Muscle layer of duodenum (tissue), 2 donors: Measurements from ENCODE around the gene GIMAP4.
"Not testable (repeated sequence)": the region's sequence is repeated elsewhere in the genome, so short reads cannot be mapped to it uniquely, and the experiment has no call there.

ENCODE experiments used
- H3K27ac ChIP-seq: one replicate; pipeline ENCODE4 v1.7.0; 2013; ENCODE audit warnings: mild to moderate bottlenecking, low read length
- H3K27me3 ChIP-seq: one replicate; pipeline ENCODE4 v1.7.0; 2013; ENCODE audit warnings: low read depth, mild to moderate bottlenecking, control low read depth, low read length
- H3K36me3 ChIP-seq, 2 donors: one replicate each; pipeline ENCODE4 v1.7.0; 2013; ENCODE audit warnings: low read length in 2 of 2, control low read depth in 1 of 2, mild to moderate bottlenecking in 1 of 2; ENCODE audit not compliant: insufficient read depth in 2 of 2, control insufficient read depth in 1 of 2
- H3K4me1 ChIP-seq, 2 donors: one replicate each; pipeline ENCODE4 v1.7.0; 2013; ENCODE audit warnings: low read length in 2 of 2, mild to moderate bottlenecking in 2 of 2, control low read depth in 1 of 2, moderate library complexity in 1 of 2; ENCODE audit not compliant: insufficient read depth in 2 of 2, control insufficient read depth in 1 of 2
- H3K4me3 ChIP-seq, 2 donors: one replicate each; pipeline ENCODE4 v1.7.0; 2013; ENCODE audit warnings: low read length in 2 of 2, low read depth in 1 of 2, mild to moderate bottlenecking in 1 of 2
- H3K9me3 ChIP-seq, 2 donors: one replicate each; pipeline ENCODE4 v1.7.0; 2013; ENCODE audit warnings: low read length in 2 of 2, control low read depth in 1 of 2, mild to moderate bottlenecking in 1 of 2; ENCODE audit not compliant: control insufficient read depth in 1 of 2
- donor health status: healthy.

The GIMAP4 gene

GRCh38 chr7:150580638-150581394 is 13.6 kb downstream of the GIMAP4 start:
- Histone ChIP-seq H3K36me3 (no peaks in the 10 kb centered on the region), H3K27ac (no peak overlapping the region), H3K4me1 (no peaks in the 10 kb centered on the region)

GRCh38 chr7:150585199-150585598 is 18.0 kb downstream of the GIMAP4 start:
- Histone ChIP-seq H3K36me3 (no peaks in the 10 kb centered on the region), H3K27ac (no peak overlapping the region), H3K9me3 (peaks cover 0 to 7% of the 10 kb centered on the region in 2 donors), H3K27me3 (no peaks in the 10 kb centered on the region), H3K4me1 (peaks cover 0 to 5% of the 10 kb centered on the region in 2 donors), H3K4me3 (no peak overlapping the region)

More at GRCh38 chr7:150580638-150581394, 13.6 kb downstream of the GIMAP4 start:
- no peak overlapping the region for H3K4me3 ChIP-seq
- peaks cover 0 to 7% of the 10 kb centered on the region in 2 donors for H3K9me3 ChIP-seq
- H3K27me3 ChIP-seq, result no peaks in the 10 kb centered on the region

- Histone ChIP-seq H3K4me1 (peaks cover 0 to 5% of the 10 kb centered on the region in 2 donors), H3K9me3 (peaks cover 0 to 2% of the 10 kb centered on the region in 2 donors), H3K27me3 (no peaks in the 10 kb centered on the region), H3K36me3 (no peaks in the 10 kb centered on the region), H3K4me3 (no peak overlapping the region), H3K27ac (no peak overlapping the region)
Observed at GRCh38 chr7:150586068-150586784, 19.0 kb downstream of the GIMAP4 start.

- no peaks in the 10 kb centered on the region for H3K36me3 ChIP-seq
- peaks cover 0 to 5% of the 10 kb centered on the region in 2 donors for H3K4me1 ChIP-seq
- H3K4me3 ChIP-seq, result no peak overlapping the region
- peak overlapping the region; percentile 72 for H3K27ac ChIP-seq
- peaks cover 0 to 2% of the 10 kb centered on the region in 2 donors for H3K9me3 ChIP-seq
- H3K27me3 ChIP-seq, result no peaks in the 10 kb centered on the region
Observed at GRCh38 chr7:150586785-150587152, 19.6 kb downstream of the GIMAP4 start.

GRCh38 chr7:150587551-150587950 is 20.4 kb downstream of the GIMAP4 start:
- Histone ChIP-seq H3K4me3 (no peak overlapping the region), H3K4me1 (peaks cover 0 to 5% of the 10 kb centered on the region in 2 donors), H3K9me3 (peaks cover 0 to 5% of the 10 kb centered on the region in 2 donors), H3K36me3 (no peaks in the 10 kb centered on the region), H3K27ac (peak overlapping the region; percentile 72), H3K27me3 (no peaks in the 10 kb centered on the region)

- no peak overlapping the region for H3K4me3 ChIP-seq
- no peaks in the 10 kb centered on the region for H3K27me3 ChIP-seq
- no peak overlapping the region for H3K27ac ChIP-seq
- H3K4me1 ChIP-seq, result no peaks in the 10 kb centered on the region
- peaks cover 0 to 14% of the 10 kb centered on the region in 2 donors for H3K9me3 ChIP-seq
- no peaks in the 10 kb centered on the region for H3K36me3 ChIP-seq
Observed at GRCh38 chr7:150594805-150595204, 27.6 kb downstream of the GIMAP4 start.

GRCh38 chr7:150595361-150595760 is 28.2 kb downstream of the GIMAP4 start:
- Histone ChIP-seq H3K4me3 (no peak overlapping the region), H3K36me3 (no peaks in the 10 kb centered on the region), H3K27me3 (no peaks in the 10 kb centered on the region), H3K4me1 (no peaks in the 10 kb centered on the region), H3K9me3 (peaks cover 0 to 14% of the 10 kb centered on the region in 2 donors), H3K27ac (no peak overlapping the region)

- H3K36me3 ChIP-seq, H3K4me1 ChIP-seq, H3K9me3 ChIP-seq, H3K4me3 ChIP-seq, H3K27ac ChIP-seq, H3K27me3 ChIP-seq: not testable (repeated sequence)
Observed at GRCh38 chr7:150603600-150603999, 36.4 kb downstream of the GIMAP4 start.

GRCh38 chr7:150610233-150610632 is 43.0 kb downstream of the GIMAP4 start:
- no peaks in the 10 kb centered on the region for H3K36me3 ChIP-seq
- H3K4me3 ChIP-seq, result no peak overlapping the region
- H3K27ac ChIP-seq, result no peak overlapping the region
- H3K9me3 ChIP-seq, result peaks cover 0 to 3% of the 10 kb centered on the region in 2 donors
- H3K27me3 ChIP-seq, result no peaks in the 10 kb centered on the region
- no peaks in the 10 kb centered on the region for H3K4me1 ChIP-seq

- Histone ChIP-seq H3K4me3 (no peak overlapping the region), H3K4me1 (no peaks in the 10 kb centered on the region), H3K36me3 (no peaks in the 10 kb centered on the region), H3K27me3 (no peaks in the 10 kb centered on the region), H3K27ac (no peak overlapping the region), H3K9me3 (peaks cover 0 to 3% of the 10 kb centered on the region in 2 donors)
Observed at GRCh38 chr7:150612925-150613324, 45.7 kb downstream of the GIMAP4 start.

GRCh38 chr7:150613880-150614279 is 46.7 kb downstream of the GIMAP4 start:
- Histone ChIP-seq H3K4me1 (no peaks in the 10 kb centered on the region), H3K27me3 (no peaks in the 10 kb centered on the region), H3K27ac (no peak overlapping the region), H3K4me3 (no peak overlapping the region), H3K9me3 (peaks cover 0 to 3% of the 10 kb centered on the region in 2 donors), H3K36me3 (no peaks in the 10 kb centered on the region)
